Spleen (tissue), 7 donors: Measurements from ENCODE around the gene WDR70.

ENCODE experiments used
- CTCF ChIP-seq, 11 experiments: fragments of 200-600 bp in 7 of 11; fragments of 450-650 bp in 4 of 11; sonication (generic) in 4 of 11; IDR thresholded peaks in 8 of 11; conservative IDR thresholded peaks in 3 of 11; 1 replicate in 7 of 11; 2 replicates in 4 of 11; pipeline versions ENCODE4 v1.4.0 to v1.8.0; 2016 to 2021; ENCODE audit warnings: antibody characterized with exemption in 11 of 11, inconsistent platforms in 4 of 11, mild to moderate bottlenecking in 1 of 11
- POLR2A ChIP-seq, 3 donors: fragments of 450-650 bp; IDR thresholded peaks; one replicate each; pipeline ENCODE4 v1.5.1; 2017; ENCODE audit warnings: antibody characterized with exemption in 3 of 3, mild to moderate bottlenecking in 1 of 3
- donor health status: DM: no; HTN: no; CAD: no; lungs with moderate emphysema.
- donor health status: DM: no; HTN: no; CAD: no.
- donor health status: DM: no; HTN: no; CAD: no.

- TF ChIP-seq CTCF (IDR thresholded peaks at IDR 0.05 in 8 of 11, conservative IDR thresholded peaks at IDR 0.05 in 3 of 11) (no peak), POLR2A (IDR thresholded peaks at IDR 0.05) (no peak)
Observed at GRCh38 chr5:37496902-37497445, 117.9 kb downstream of the WDR70 start.
